Stimulated activated CD4-positive, alpha-beta T cell treated with anti-CD3 and anti-CD28 coated beads, Interleukin-12 subunit alpha, Interleukin-12 subunit beta, amount 100 ng/mL, for 48 hours (primary cell): ENCODE results near the gene HHAT.

ENCODE experiments used
- DNase-seq, 3 donors: peaks; one replicate each; pipeline ENCODE4 v3.0.0-alpha.2; 2020; ENCODE audit warnings: low read depth in 2 of 3, low spot score in 1 of 3

The HHAT gene

GRCh38 chr1:210677533-210677932 lies 348.8 kb downstream of the HHAT start:
- DNase-seq = no peak

GRCh38 chr1:210678306-210678705 lies 349.6 kb downstream of the HHAT start:
- DNase-seq = no peak

- no peak for DNase-seq
These were observed 352.5 kb downstream of the HHAT start for GRCh38 chr1:210681158-210681557.

GRCh38 chr1:210683403-210684047 lies 354.8 kb downstream of the HHAT start:
- DNase-seq = no peak

- DNase-seq = no peak
These were observed 356.0 kb downstream of the HHAT start for GRCh38 chr1:210684466-210685294.

GRCh38 chr1:210685295-210685650 lies 356.6 kb downstream of the HHAT start:
- no peak for DNase-seq

GRCh38 chr1:210686841-210687240 lies 358.1 kb downstream of the HHAT start:
- no peak for DNase-seq

GRCh38 chr1:210687582-210688279 lies 359.0 kb downstream of the HHAT start:
- DNase-seq = no peak

GRCh38 chr1:210688512-210689234 lies 360.0 kb downstream of the HHAT start:
- no peak for DNase-seq

GRCh38 chr1:210689826-210690225 lies 361.1 kb downstream of the HHAT start:
- no peak for DNase-seq

GRCh38 chr1:210690236-210690635 lies 361.5 kb downstream of the HHAT start:
- no peak for DNase-seq

- DNase-seq = no peak
These were observed 362.4 kb downstream of the HHAT start for GRCh38 chr1:210691039-210691610.

GRCh38 chr1:210692796-210693195 lies 364.1 kb downstream of the HHAT start:
- no peak for DNase-seq

GRCh38 chr1:210695026-210695425 lies 366.3 kb downstream of the HHAT start:
- no peak for DNase-seq

GRCh38 chr1:210696709-210697108 lies 368.0 kb downstream of the HHAT start:
- DNase-seq = no peak

- DNase-seq = no peak
These were observed 368.5 kb downstream of the HHAT start for GRCh38 chr1:210697185-210697584.

- no peak for DNase-seq
These were observed 370.0 kb downstream of the HHAT start for GRCh38 chr1:210698661-210699060.

GRCh38 chr1:210700083-210700482 lies 371.4 kb downstream of the HHAT start:
- DNase-seq = no peak

- no peak for DNase-seq
These were observed 371.8 kb downstream of the HHAT start for GRCh38 chr1:210700511-210700910.

GRCh38 chr1:210702506-210702905 lies 373.8 kb downstream of the HHAT start:
- DNase-seq = no peak

- no peak for DNase-seq
These were observed 374.9 kb downstream of the HHAT start for GRCh38 chr1:210703593-210703992.
